NCI-H1417 treated with DMSO at 0.1 percent for 48 hours (cell line): ENCODE results near the gene SOX12.

Experiments used
- DNase-seq: peaks from one replicate; lab custom pipeline; 2025; lab: John Stamatoyannopoulos, UW

The SOX12 gene

DNA sequence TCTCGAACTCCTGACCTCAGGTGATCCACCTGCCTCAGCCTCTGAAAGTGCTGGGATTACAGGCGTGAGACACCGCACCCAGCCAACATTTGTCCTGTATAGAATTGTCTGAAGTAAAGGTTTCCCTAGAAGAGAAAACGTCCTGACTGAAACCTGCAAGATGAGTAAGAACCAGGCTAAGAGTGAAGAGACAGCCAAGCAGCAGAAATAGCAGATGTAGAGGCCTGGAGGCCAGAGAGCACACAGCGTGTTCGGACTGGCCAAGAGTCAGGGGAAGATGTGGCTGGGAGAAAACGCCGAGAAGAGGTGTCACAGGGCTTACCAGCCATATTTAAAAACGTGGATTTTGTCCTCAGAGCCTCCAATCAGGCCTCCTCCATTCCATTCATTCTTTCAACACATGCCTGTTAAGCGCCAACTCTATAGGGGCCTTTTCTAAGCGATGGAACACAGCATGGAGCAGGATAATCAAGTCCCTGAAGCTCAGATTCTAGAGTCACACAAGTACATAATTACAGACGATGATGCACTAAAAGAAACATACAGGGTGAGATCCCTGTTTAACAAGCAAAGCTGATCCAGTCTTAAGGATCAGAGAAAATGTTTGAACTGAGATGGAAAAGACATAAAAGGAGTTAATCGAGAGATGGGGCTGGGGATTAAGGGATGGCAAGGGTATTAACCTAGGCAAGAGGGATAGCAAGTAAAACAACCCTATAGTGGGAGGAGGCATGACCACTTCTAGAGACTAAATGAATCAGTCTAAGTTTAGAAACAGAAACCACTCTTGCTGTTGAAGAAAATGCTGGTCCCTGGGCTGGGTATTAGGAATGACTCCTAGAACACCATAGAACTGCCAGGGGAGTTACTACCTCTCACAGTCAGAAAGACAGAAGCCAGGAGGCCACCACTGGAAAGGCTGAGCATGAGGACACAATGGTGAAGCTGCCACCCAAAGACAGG is 23.2 kb upstream of the SOX12 start:
- DNase-seq: no peak

- DNase-seq: no peak
Observed at GRCh38 chr20:305745-306144, 19.6 kb upstream of the SOX12 start.

- DNase-seq: no peak
Observed at GRCh38 chr20:308427-309038, 16.8 kb upstream of the SOX12 start.

DNA sequence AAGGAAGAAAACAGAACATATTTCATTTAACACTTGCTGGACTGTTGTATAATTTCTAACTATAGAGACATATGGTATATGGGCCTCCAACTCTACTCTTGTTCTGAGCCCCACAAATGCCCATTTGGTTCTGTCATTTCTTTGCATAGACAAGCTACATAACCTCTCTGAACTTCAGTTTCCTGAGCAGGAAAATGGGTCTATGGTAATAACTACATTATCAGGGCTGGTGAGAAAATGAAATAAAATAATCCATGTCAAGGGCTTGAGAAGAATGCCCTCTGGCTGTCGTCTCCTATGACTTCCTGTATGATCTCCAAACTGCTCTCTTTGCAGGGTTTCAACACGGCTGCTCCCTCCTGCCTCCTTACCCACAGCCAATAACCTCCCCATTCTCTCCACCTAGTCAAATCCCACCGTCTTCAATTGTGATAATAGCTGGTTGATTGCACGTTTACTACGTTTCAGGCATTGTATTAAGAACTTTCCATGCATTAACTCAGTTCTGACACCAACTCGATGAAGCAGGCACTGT is 16.0 kb upstream of the SOX12 start:
- DNase-seq: no peak

DNA sequence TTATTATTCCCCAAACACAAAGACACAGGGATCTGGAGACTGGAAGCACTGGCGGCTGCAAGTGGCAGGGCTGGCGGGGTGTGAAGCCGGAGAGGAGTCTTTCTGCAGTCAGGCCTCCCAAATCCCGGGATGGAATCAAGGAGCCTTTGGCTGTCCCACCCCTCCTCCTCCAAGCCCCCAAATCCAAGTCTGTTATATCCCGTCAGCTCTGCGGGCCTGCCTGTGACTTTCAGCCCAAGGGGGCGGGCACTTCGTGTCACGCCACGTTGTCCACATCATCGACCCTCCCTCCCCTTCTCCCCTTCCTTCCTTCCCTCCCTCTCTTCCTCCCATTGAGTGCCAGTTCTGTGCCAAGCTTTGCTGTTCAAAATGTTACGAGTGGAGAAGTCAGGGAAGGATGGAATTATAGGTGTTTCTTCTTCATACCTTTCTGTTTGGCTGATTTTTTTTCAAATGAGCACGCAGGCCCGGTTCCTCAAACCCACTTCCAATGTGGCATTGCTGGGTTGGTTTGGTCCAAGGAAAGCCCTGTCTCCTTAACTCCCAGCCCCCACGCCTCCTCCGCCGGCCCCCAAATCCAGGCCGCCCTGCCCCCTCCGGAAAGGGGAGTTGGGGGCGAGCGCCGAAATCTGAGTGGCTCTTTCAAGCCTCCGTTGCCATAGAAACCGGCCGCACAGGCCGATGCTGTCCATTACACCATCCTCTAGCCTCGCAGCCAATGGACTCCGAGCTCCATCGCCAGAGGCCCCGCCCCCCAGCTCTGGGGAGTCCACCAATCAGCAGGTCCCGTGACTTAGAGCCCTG is 15.3 kb upstream of the SOX12 start:
- DNase-seq: peak; percentile 67

- no peak for DNase-seq
Observed at GRCh38 chr20:310645-311044, 14.7 kb upstream of the SOX12 start.

DNA sequence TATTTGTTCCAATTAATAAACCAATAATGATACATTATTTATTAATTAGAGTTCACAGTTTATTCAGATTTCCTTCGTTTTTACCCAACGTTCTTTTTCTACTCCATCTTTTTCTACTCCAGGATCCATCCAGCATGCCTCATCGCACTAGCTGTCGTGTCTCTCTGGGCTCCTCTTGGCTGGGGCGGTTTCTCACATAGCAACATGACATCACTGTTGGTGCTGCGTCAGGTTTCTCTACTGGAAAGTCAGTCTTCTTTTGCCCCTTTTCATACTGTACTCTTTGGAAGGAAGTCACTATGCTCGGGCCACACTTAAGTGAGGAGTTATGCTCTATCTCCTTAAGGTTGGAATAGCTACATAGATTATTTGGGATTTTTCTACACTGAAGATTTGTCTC is 13.7 kb upstream of the SOX12 start:
- no peak for DNase-seq

- DNase-seq: no peak
Observed at GRCh38 chr20:312067-312466, 13.3 kb upstream of the SOX12 start.

DNA sequence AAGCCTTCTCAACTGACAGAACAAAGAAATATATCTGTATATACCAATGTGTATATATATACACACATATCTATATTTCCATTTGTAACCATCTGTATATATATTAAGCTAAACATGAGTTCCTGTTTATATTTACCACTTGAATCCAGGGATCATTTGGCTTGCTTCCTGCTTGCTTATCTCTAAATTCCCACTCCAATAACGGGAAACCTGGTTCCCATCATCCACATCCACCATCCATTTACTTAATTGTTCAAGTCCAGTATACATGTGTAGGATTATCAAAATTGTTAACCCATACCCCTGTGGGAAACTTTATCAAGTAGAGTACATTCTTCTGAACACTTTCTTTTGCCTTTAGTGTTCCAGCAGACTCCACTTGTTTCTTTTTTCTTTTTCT is 12.5 kb upstream of the SOX12 start:
- DNase-seq: no peak

DNA sequence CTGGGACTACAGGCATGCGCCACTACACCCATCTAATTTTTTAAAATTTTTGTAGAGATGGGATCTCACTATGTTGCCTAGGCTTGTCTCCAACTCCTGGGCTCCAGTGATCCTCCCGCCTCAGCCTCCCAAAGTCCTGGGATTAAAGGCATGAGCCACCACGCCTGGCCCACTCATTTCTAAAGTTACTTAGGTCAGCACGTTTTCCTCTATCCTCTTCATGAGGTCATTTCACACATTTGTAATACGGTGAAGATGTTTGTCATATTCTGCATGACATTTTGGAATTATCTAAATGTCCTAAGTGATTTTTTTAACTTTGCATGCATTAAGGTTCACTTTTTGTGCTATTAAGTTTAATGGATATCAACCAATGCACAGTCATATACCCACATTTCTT is 11.9 kb upstream of the SOX12 start:
- no peak for DNase-seq

DNA sequence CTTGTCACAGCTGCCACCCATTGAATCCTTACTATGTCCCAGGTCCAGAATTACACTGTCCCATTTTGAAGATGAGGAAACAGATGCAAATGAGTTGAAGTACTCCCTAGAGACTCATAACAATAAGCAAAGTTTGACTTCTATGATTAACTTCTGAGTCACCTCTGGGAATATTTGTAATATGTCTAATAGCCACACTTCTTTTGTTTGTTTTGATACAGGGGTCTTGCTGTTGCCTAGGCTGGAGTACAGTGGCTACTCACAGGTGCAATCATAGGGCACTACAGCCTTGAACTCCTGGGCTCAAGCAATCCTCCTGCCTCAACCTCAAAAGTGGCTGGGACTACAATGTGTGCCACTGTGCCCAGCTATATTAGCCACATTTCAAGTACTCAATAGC is 11.4 kb upstream of the SOX12 start:
- no peak for DNase-seq

GRCh38 chr20:316316-317068 is 8.9 kb upstream of the SOX12 start:
- DNase-seq: no peak

DNA sequence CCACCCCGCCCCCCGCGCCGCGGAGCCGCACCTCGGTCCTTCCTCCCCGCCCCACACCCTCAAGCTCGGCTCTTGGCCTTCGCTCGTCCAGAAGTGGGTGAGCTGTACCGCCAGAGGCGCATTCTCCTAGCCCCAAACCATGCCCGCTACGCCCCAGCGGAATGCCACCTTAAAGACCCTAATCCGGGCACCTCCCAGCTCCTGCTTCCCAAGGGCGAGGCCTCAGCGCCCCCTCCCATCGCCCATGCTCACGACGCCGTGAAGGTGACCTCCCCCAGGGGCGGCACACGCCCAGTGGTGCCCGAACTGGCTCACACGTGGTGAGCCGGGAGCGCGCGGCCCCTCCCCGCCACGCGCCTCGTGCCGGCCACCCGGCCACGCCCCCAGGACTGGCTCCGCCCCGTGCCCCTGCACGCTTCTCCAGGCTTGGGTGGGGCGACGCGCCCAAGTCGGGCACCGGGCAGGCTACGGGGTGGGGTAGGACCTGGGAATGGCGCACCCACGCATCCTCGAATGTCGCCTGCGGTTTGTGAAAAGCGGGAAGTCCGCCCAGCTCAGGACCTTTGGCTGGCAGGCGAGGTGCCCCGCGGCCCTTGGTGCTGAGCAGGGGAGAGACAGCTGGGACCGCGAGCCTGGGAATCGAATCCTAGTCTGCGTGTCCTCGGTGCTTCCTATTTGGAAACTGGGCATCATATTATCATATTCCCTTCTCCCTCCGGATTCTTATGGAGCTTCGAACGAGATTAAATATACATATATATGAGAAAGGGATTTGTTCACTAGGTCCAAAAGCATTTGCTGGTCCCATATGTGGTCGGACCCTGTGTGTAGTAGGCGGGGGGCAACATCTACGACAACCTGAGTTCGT is 941 bp upstream of the SOX12 start:
- peak; percentile 64 for DNase-seq

DNA sequence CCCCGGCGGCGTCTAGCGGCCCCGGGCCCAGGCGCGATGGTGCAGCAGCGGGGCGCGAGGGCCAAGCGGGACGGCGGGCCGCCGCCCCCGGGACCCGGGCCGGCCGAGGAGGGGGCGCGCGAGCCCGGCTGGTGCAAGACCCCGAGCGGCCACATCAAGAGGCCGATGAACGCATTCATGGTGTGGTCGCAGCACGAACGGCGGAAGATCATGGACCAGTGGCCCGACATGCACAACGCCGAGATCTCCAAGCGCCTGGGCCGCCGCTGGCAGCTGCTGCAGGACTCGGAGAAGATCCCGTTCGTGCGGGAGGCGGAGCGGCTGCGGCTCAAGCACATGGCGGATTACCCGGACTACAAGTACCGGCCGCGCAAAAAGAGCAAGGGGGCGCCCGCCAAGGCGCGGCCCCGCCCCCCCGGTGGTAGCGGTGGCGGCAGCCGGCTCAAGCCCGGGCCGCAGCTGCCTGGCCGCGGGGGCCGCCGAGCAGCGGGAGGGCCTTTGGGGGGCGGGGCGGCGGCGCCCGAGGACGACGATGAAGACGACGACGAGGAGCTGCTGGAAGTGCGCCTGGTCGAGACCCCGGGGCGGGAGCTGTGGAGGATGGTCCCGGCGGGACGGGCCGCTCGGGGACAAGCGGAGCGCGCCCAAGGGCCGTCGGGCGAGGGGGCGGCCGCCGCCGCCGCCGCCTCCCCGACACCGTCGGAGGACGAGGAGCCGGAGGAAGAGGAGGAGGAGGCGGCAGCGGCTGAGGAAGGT is 715 bp downstream of the SOX12 start:
- DNase-seq: no peak

- no peak for DNase-seq
Observed at GRCh38 chr20:326645-327185, 1.4 kb downstream of the SOX12 start.

- peak; percentile 67 for DNase-seq
Observed at GRCh38 chr20:327186-328026, 2.1 kb downstream of the SOX12 start.

DNA sequence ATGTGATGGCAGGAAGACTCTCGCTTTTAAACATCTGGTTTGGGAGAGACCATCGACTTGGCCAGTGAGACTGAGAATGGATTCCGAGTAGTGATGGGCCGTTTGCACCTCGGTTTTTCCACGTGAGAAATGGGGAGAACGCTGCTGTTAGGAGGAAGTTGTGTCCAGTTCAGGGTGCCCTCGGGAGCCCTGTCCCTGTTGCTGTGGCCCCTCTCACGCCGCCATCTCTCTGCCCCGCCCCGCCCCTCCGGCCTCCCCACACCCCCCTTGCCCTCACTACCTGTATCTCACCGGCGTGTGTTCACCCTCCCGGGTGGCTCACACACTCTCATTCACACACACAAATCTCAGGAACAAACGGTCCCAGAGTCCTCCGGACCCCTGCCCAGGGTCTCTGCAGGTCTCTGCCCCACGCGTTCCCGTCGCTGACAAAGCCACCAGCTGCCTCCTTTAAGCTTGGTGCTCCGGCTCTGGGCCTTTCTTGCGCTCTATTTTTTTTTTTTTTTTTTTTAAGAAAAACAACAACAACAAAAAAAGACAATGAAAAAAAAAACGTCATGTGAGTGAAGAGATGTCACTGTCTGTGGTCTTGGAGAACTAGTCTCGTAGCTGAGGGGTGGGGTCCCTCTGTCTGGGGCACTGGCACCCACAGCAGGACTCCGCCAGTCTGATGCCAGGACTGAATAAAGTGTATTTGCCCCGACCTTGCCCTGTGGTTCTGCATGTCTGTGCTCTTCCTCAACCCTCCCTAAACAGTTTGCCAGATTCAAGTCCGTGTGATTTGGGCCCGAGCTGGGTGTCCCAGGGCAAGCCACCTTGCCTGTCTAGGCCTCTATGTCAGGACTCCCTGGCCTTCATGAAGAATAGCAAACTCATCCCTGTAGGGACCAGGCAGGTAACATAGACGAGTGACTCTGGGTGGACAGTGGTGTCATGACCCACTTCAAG is 2.9 kb downstream of the SOX12 start:
- DNase-seq: no peak
